A549 (cell line): ENCODE measurements around the gene ENTPD6. TPM values are rescaled to one million over a fixed set of nuclear protein-coding genes. Genes with fewer than 3 reads are reported as not detected.
"Not testable (repeated sequence)": the region's sequence is repeated elsewhere in the genome, so short reads cannot be mapped to it uniquely, and the experiment has no call there.

Experiments used
- ATAC-seq, 2 experiments: fragments of 200-7000 bp in 1 of 2; fragments of >200 bp in 1 of 2; cut with Nextera tagmentation in 1 of 2; cut with Tn5 transposase in 1 of 2; 3 replicates each; pipeline versions ENCODE4 v1.8.0 to v1.9.1; 2018 to 2020; ENCODE audit warnings: mild to moderate bottlenecking in 1 of 2, moderate library complexity in 1 of 2
- CTCF ChIA-PET: fragments of 300-600 bp; sonication (Branson Sonifier 250); formaldehyde crosslinking; extraction: SDS; loops from one replicate; lab custom pipeline; 2021; ENCODE audit warnings: antibody characterized with exemption, inconsistent platforms; lab: Yijun Ruan, JAX
- POLR2A ChIA-PET: fragments of 350-600 bp; formaldehyde crosslinking; extraction: SDS; loops from one replicate; lab custom pipeline; 2021; ENCODE audit warnings: antibody characterized with exemption, inconsistent platforms; lab: Yijun Ruan, JAX
- DNase-seq, 2 experiments: peaks; one replicate each; pipeline versions ENCODE4 v3.0.0 to v3.0.0-alpha.2; 2011 to 2016; ENCODE audit warnings: low read depth in 1 of 2, low spot score in 1 of 2
- FAIRE-seq: peaks from 2 replicates; lab custom pipeline; 2011; peaks lifted over from hg19 to GRCh38; lab: Jason Lieb, UNC
- H3K27ac ChIP-seq, 2 experiments: fragments of >200 bp; sonication (Bioruptor Twin); formaldehyde crosslinking; 3 replicates each; pipeline ENCODE4 v1.5.1; 2016 to 2017
- H3K4me1 ChIP-seq: fragments of >200 bp; sonication (Bioruptor Twin); formaldehyde crosslinking; 3 replicates; pipeline ENCODE4 v1.6.1; 2016
- H3K4me2 ChIP-seq: fragments of >200 bp; sonication (Bioruptor Twin); formaldehyde crosslinking; 3 replicates; pipeline ENCODE4 v1.6.1; 2016
- H3K4me3 ChIP-seq: fragments of >200 bp; sonication (Bioruptor Twin); formaldehyde crosslinking; 3 replicates; pipeline ENCODE4 v1.5.1; 2016
- H3K9me3 ChIP-seq: fragments of >200 bp; sonication (Bioruptor Twin); formaldehyde crosslinking; 3 replicates; pipeline ENCODE4 v1.6.1; 2016
- ATOH8 ChIP-seq: fragments of 250-450 bp; sonication (Bioruptor Pico); IDR thresholded peaks from 2 replicates; pipeline ENCODE4 v1.5.0; 2020; ENCODE audit warnings: low read depth, mild to moderate bottlenecking, moderate library complexity
- CBX8 ChIP-seq: fragments of 200-600 bp; sonication (generic); IDR thresholded peaks from 2 replicates; pipeline ENCODE4 v1.6.1; 2016
- EHF ChIP-seq: fragments of 250-450 bp; sonication (Bioruptor Pico); IDR thresholded peaks from 2 replicates; pipeline ENCODE4 v1.5.0; 2020; ENCODE audit warnings: mild to moderate bottlenecking
- EP300 ChIP-seq, 2 experiments: fragments of >200 bp; sonication (Bioruptor Twin); formaldehyde crosslinking; IDR thresholded peaks; 2 replicates in 1 of 2; 3 replicates in 1 of 2; pipeline ENCODE4 v1.6.1; 2016 to 2017
- FOSB ChIP-seq: fragments of 250-450 bp; sonication (Bioruptor Pico); IDR thresholded peaks from 2 replicates; pipeline ENCODE4 v1.5.0; 2020; ENCODE audit warnings: mild to moderate bottlenecking, moderate library complexity
- FOXS1 ChIP-seq: fragments of 250-450 bp; sonication (Bioruptor Pico); IDR thresholded peaks from 2 replicates; pipeline ENCODE4 v1.5.0; 2020; ENCODE audit warnings: mild to moderate bottlenecking, moderate library complexity
- HEYL ChIP-seq: fragments of 250-450 bp; sonication (Bioruptor Pico); IDR thresholded peaks from 2 replicates; pipeline ENCODE4 v1.8.0; 2021; ENCODE audit warnings: mild to moderate bottlenecking, moderate library complexity
- HOXA7 ChIP-seq: fragments of 250-450 bp; sonication (Bioruptor Pico); IDR thresholded peaks from 2 replicates; pipeline ENCODE4 v1.5.0; 2020; ENCODE audit warnings: mild to moderate bottlenecking, moderate library complexity
- HOXB13 ChIP-seq: fragments of 250-450 bp; sonication (Bioruptor Pico); IDR thresholded peaks from 2 replicates; pipeline ENCODE4 v1.5.0; 2020; ENCODE audit warnings: low read depth, mild to moderate bottlenecking, moderate library complexity
- HOXB5 ChIP-seq: fragments of 250-450 bp; sonication (Bioruptor Pico); IDR thresholded peaks from 2 replicates; pipeline ENCODE4 v1.5.0; 2020; ENCODE audit warnings: mild to moderate bottlenecking, moderate library complexity
- NPAS2 ChIP-seq: fragments of 250-450 bp; sonication (Bioruptor Pico); IDR thresholded peaks from 2 replicates; pipeline ENCODE4 v1.8.0; 2022; ENCODE audit warnings: mild to moderate bottlenecking, moderate library complexity, borderline replicate concordance
- PHF8 ChIP-seq: fragments of 200-600 bp; sonication (generic); IDR thresholded peaks from 2 replicates; pipeline ENCODE4 v1.6.1; 2016; ENCODE audit warnings: low read depth, mild to moderate bottlenecking, antibody characterized with exemption, moderate library complexity, borderline replicate concordance
- REST ChIP-seq: fragments of 200-600 bp; sonication (generic); IDR thresholded peaks from 2 replicates; pipeline ENCODE4 v1.6.1; 2016; ENCODE audit warnings: antibody characterized with exemption, mild to moderate bottlenecking, moderate library complexity
- RFX5 ChIP-seq: fragments of 450-650 bp; IDR thresholded peaks from 2 replicates; pipeline ENCODE4 v1.7.1; 2014; ENCODE audit warnings: antibody characterized with exemption, mild to moderate bottlenecking, moderate library complexity
- SREBF2 ChIP-seq: fragments of 450-650 bp; IDR thresholded peaks from 2 replicates; pipeline ENCODE4 v1.6.1; 2014; ENCODE audit warnings: mild to moderate bottlenecking, moderate library complexity
- TFCP2L1 ChIP-seq: fragments of 250-450 bp; sonication (Bioruptor Pico); IDR thresholded peaks from 2 replicates; pipeline ENCODE4 v1.5.0; 2021; ENCODE audit warnings: mild to moderate bottlenecking
- ZNF302 ChIP-seq: fragments of 250-450 bp; sonication (Bioruptor Pico); IDR thresholded peaks from 2 replicates; pipeline ENCODE4 v1.9.0; 2021; ENCODE audit warnings: inconsistent platforms, mild to moderate bottlenecking, moderate library complexity
- ZSCAN20 ChIP-seq: fragments of 250-450 bp; sonication (Bioruptor Pico); IDR thresholded peaks from 2 replicates; pipeline ENCODE4 v1.8.0; 2022; ENCODE audit warnings: mild to moderate bottlenecking, moderate library complexity
- WGBS: methylation state at CpG from one replicate; pipeline ENCODE4 v1.1.6; 2017; ENCODE audit errors: missing lambda C conversion rate; 5-methylcytosine and 5-hydroxymethylcytosine counted together
- polyA plus RNA-seq, 4 experiments: library from polyadenylated mRNA; depleted of rRNA in 3 of 4; stranded (reverse); fragments of >200 nt; fragmentation: RNase III in 1 of 4; extraction: RNeasy Plus Mini Kit Qiagen cat#74134 plus additional on column Dnase treatment in 1 of 4; gene quantifications; 2 replicates in 3 of 4; 3 replicates in 1 of 4; pipeline ENCODE4 v1.2.3, GENCODE V29; 2011 to 2017
- TF ChIP-seq, protein P1 (sequence below): IDR thresholded peaks from 2 replicates; pipeline ENCODE4 v1.6.1; 2012

Gene ENTPD6
- polyA plus RNA-seq, 2 of the 4 experiments (the other 2 are of a cell fraction), result 85.7 to 87.0 TPM

DNA sequence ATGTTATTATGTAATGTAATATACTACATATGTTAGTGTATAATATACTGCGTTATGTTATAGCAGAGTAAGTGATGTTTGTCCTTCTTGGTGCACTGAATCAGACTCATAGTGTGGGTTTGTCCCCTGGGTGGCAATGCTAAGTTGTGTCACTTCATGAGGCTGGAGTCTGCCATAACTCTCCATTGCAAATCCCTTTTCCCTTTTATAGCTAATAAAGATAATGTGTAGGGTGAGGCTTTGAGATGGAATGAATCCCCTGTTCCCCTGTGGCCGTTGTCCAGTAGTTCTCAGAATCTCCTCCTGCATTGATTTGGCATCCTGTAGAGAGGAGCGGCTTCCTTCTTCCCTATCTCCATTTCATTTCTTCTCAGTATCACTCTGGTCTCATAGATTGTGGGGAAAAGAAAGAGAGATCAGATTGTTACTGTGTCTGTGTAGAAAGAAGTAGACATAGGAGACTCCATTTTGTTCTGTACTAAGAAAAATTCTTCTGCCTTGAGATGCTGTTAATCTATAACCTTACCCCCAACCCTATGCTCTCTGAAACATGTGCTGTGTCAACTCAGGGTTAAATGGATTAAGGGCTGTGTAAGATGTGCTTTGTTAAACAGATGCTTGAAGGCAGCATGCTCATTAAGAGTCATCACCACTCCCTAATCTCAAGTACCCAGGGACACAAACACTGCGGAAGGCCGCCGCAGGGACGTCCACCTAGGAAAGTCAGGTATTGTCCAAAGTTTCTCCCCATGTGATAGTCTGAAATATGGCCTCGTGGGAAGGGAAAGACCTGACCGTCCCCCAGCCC is 45.5 kb downstream of the ENTPD6 start:
- H3K27ac ChIP-seq, result peak overlapping the region; percentile 95 to 97
- DNase-seq, ATAC-seq, H3K4me2 ChIP-seq, POLR2A ChIA-PET, H3K4me3 ChIP-seq: not testable (repeated sequence)
- CTCF ChIA-PET, result interaction anchor here (1.3 kb wide), 1 partner anchor 45 kb away, joined by 5 read pairs; the partner anchor contains the start of gene ENTPD6
- FAIRE-seq, result peak; percentile 72
- 52% methylated on average over 9 of the region's 9 CpGs for WGBS
- TF ChIP-seq HOXB13 (peak; percentile 92; the same call in 1 of the 2 replicates), HEYL (peak; percentile 90; the same call in 1 of the 2 replicates), ZNF302 (CRISPR knock-in tag) (peak; percentile 98), NPAS2 (CRISPR knock-in tag) (peak; percentile 33; the same call in 1 of the 2 replicates), ATOH8 (CRISPR knock-in tag) (peak; percentile 68; the same call in 1 of the 2 replicates), EHF (CRISPR knock-in tag) (peak; percentile 97), HOXB5 (CRISPR knock-in tag) (peak; percentile 81; the same call in 1 of the 2 replicates), FOXS1 (peak; percentile 94; the same call in 1 of the 2 replicates), ZSCAN20 (CRISPR knock-in tag) (peak; percentile 96), FOSB (CRISPR knock-in tag) (peak; percentile 75; the same call in 1 of the 2 replicates)
- H3K9me3 ChIP-seq, result peaks cover 16% of the 10 kb centered on the region; the same call in 2 of the 3 replicates
- H3K4me1 ChIP-seq, result peaks cover 58% of the 10 kb centered on the region

DNA sequence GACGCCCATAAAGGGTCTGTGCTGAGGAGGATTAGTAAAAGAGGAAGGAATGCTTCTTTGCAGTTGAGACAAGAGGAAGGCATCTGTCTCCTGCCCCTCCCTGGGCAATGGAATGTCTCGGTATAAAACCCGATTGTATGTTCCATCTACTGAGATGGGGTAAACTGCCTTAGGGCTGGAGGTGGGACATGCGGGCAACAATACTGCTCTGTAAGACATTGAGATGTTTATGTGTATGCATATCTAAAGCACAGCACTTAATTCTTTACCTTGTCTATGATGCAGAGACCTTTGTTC is 46.1 kb downstream of the ENTPD6 start:
- not testable (repeated sequence) for H3K4me2 ChIP-seq, ATAC-seq, FAIRE-seq, H3K4me3 ChIP-seq, DNase-seq
- H3K4me1 ChIP-seq, result peaks cover 58% of the 10 kb centered on the region
- 32% methylated on average over 3 of the region's 4 CpGs for WGBS
- POLR2A ChIA-PET, result interaction anchor here (1.1 kb wide), 1 partner anchor 9 kb away, joined by 3 read pairs; no protein-coding TSS in a partner anchor
- peaks cover 16% of the 10 kb centered on the region; the same call in 2 of the 3 replicates for H3K9me3 ChIP-seq
- CTCF ChIA-PET, result interaction anchor here (1.5 to 11.8 kb wide), 2 partner anchors 17 to 158 kb away, joined by 4 to 300 read pairs; no protein-coding TSS in a partner anchor
- peak overlapping the region; percentile 95 to 97; a peak in 4 of 6 replicates for H3K27ac ChIP-seq

GRCh38 chr20:25242231-25242630 is 46.7 kb downstream of the ENTPD6 start:
- Histone ChIP-seq H3K27ac (peak overlapping the region; percentile 56 to 97; a peak in 5 of 6 replicates), H3K4me1 (peaks cover 56% of the 10 kb centered on the region)
- CTCF ChIA-PET, result interaction anchor here (1.4 to 11.8 kb wide), 4 partner anchors 17 to 248 kb away, joined by 3 to 300 read pairs (median 5); no protein-coding TSS in a partner anchor
- no peak for ATAC-seq
- TF ChIP-seq, protein P1, sequence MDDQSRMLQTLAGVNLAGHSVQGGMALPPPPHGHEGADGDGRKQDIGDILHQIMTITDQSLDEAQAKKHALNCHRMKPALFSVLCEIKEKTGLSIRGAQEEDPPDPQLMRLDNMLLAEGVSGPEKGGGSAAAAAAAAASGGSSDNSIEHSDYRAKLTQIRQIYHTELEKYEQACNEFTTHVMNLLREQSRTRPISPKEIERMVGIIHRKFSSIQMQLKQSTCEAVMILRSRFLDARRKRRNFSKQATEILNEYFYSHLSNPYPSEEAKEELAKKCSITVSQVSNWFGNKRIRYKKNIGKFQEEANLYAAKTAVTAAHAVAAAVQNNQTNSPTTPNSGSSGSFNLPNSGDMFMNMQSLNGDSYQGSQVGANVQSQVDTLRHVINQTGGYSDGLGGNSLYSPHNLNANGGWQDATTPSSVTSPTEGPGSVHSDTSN, result no peak
- TF ChIP-seq HOXA7, result no peak
- no peak for TF ChIP-seq CBX8
- TF ChIP-seq REST, result no peak
- no peak for TF ChIP-seq ZNF302 (CRISPR knock-in tag)
- no peak for TF ChIP-seq PHF8
- TF ChIP-seq SREBF2, result no peak
- no peak for TF ChIP-seq RFX5
- no peak for TF ChIP-seq HOXB5 (CRISPR knock-in tag)
- no peak for TF ChIP-seq TFCP2L1 (CRISPR knock-in tag)
- no peak for TF ChIP-seq FOXS1
- no peak for TF ChIP-seq EP300 (IDR thresholded peaks at IDR 0.05)
- no peak for TF ChIP-seq HEYL
- TF ChIP-seq, all 56 proteins: peak for 0
- DNase-seq (no peak), FAIRE-seq (no peak)
- peaks cover 16% of the 10 kb centered on the region; the same call in 2 of the 3 replicates for H3K9me3 ChIP-seq
- H3K4me3 ChIP-seq, result no peak overlapping the region
- POLR2A ChIA-PET, result interaction anchor here (1.1 kb wide), 1 partner anchor 9 kb away, joined by 3 read pairs; no protein-coding TSS in a partner anchor
- WGBS, result 90% methylated on average over 10 of the region's 10 CpGs
- H3K4me2 ChIP-seq, result no peak overlapping the region
